GM19099 (cell line): ENCODE measurements around the gene LMOD1.

ENCODE experiments used
- POLR2A ChIP-seq: IDR thresholded peaks from 3 replicates; pipeline ENCODE4 v1.6.1; 2011; ENCODE audit warnings: low read depth; ENCODE audit not compliant: insufficient read length; ENCODE audit errors: extremely low read depth

Gene LMOD1

DNA sequence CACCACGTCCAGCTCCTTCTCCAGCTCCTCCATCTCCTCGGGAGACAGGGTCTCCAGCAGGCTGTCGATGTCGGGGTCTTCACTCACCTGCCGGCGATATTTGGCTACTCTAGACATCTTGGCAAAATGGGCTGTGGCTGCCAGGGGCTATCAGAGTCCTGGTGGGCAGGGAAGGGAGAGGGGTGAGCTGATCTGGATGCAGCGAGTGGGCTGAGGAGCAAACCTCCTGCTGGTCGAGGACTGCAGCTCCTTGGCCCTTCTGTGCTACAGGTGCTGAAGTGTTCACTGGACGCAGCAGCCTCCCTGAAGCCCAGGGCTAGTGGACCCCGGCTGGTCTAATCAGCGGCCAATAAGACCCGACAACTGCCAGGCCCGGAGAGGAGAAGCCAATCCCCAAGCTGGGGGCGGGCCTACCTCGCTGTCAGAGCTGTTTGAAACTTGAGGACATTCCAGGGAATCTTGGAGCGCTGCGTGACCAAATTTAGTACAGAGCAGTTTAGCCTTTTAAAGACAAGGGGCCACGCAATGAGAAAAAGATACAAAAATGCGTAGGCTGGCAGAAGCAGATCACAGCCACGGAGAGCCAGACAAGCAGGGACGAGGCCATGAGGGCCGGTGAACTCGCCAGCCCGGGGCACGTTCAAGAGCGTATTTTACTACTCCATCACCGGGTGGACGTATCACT is at the start of gene LMOD1:
Gene LMOD1, minus strand, starts transcription at position 325 of the 685 bp plus-strand sequence. Its CDS starts 208 bp downstream, at position 117.
- no peak for TF ChIP-seq POLR2A

GRCh38 chr1:201990427-201990826 is 44.1 kb upstream of the LMOD1 start:
- no peak for TF ChIP-seq POLR2A

- TF ChIP-seq POLR2A: no peak
Measured at GRCh38 chr1:201989354-201990128, 43.2 kb upstream of the LMOD1 start.

DNA sequence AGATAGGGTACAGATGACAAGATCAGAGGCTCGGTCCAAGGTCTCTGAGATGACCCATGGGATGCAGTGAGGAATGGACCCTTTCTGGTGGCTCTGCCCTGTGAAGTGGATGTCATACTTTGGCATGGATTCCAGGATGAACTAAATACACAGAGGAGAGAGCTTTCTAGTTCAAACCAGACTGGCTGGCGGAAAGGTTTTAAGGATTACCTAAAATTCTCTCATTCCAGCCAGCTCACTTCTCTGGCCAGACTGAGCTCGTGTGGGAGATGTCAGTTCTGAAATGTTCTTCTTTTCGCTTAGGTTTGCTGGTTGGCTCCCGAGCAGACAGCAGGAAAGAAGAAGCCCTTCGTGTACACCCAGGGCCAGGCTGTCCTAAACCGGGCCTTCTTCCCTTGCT is 42.3 kb upstream of the LMOD1 start:
- no peak for TF ChIP-seq POLR2A

DNA sequence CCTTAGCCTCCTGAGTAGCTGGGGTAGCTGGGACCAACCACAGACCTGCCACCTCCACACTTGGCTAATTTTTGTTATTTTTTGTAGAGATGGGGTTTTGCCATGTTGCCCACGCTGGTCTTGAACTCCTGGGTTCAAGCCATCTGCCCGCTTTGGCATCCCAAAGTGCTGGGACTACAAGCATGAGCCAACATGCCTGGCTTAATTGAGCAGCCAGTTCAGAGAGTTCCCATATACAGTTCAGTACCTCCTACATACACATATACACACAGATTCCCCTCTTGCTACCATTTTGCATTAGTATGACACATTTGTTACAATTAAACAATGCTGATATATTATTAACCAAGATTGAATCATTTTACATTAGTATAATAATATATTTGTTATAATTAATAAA is 39.0 kb upstream of the LMOD1 start:
- TF ChIP-seq POLR2A: no peak

DNA sequence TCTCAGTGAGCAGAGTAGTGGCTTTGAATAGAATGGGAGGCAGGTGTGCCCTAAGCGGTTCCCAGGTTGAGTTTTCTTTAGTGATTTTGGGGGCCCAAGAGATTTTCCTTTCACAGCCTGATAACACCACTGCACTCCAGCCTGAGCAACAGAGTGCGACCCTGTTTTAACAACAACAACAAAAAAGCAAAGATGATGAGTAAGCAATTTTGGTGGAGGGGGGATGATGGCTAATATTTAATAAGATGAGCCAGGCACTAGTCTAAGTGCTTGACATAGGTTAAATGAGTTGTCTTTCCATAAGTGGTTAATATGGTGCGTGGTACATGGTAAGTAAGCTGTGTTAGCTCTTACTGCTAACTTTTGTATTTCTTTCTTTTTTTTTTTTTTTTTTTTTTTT is 38.1 kb upstream of the LMOD1 start:
- TF ChIP-seq POLR2A: no peak

- TF ChIP-seq POLR2A: no peak
Measured at GRCh38 chr1:201983380-201983805, 37.0 kb upstream of the LMOD1 start.

- TF ChIP-seq POLR2A: peak; percentile 76
Measured at GRCh38 chr1:201982623-201983379, 36.5 kb upstream of the LMOD1 start, which contains the start of gene RNPEP. TSS of gene RNPEP (plus strand) at chr1:201982648. CDS start at chr1:201982667, 19 bp downstream.

- no peak for TF ChIP-seq POLR2A
Measured at GRCh38 chr1:201982082-201982622, 35.8 kb upstream of the LMOD1 start.

DNA sequence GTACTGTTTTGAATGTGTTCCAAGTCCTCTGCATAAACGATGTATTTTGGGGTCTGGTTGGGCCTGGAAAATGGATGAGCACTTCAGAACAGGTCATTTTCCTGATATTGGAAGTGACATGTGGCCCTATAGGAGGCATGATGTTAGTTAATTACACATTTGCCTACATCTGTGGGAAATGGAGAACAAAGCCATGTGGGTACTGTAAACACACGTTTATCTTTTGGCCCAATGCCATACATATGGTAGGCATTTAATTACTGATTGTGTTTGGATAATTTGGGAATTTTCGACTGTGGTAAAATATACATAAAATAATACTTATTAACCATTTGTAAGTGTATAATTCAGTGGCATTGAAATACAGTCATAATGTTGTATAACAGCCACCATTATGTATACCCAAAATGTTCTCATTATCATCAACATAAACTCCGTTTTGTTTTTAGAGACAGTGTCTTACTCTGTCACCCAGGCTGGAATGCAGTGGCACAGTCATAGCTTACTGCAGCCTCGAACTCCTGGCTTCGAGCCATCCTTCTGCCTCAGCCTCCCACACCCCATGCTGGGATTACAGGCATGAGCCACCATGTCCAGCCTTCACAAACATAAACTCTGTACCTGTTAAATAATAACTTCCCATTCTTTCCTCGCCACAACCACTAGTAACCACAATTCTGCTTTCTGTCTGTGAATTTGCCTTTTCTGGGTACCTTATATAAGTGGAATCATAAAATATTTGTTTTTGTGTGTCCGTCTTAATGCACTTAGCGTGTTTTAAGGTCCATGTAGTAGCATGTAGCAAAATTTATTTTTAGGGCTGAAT is 24.2 kb upstream of the LMOD1 start:
- TF ChIP-seq POLR2A: no peak

DNA sequence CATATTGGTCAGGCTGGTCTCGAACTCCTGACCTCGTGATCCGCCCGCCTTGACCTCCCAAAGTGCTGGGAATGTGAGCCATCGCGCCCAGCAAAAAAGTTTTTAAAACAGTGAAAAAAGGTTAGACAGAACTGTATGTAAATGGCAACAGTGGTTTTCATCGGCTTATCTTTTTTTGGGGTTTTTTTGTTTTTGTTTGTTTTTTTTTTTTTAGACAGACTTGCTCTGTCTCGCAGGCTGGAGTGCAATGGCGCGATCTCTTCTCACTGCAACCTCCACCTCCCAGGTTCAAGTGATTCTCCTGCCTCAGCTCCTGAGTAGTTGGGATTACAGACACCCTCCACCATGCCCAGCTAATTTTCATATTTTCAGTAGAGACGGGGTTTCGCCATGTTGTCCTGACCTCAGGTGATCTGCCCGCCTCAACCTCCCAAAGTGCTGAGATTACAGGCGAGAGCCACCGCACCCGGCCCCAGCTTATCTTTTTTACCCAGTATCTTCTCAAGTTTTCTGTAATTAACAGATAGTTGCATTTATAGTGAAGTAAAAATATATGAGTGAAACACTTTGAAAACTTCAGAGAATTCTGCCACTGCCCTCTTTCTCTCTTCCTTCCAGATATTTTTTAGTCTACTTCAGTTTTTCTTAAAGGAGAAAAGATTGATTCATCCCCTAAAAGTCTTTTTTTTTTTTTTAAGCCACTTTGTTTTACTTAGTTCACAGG is 22.0 kb upstream of the LMOD1 start:
- TF ChIP-seq POLR2A: no peak

DNA sequence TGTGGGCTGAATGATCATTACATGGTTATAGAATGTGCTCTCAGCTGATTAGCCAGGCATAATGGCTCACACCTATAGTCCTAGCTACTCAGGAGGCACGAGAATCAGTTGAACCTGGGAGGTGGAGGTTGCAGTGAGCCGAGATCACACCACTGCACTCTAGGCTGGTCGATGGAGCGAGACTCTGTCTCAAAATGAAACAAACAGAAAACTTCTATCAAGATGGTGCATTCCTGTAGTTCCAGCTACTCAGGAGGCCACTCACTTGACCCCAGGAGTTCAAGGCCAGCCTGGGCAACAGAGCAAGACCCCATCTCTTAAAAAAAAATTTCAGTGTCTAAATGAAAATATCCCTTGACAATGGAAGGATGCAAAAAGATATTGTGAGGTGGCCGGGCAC is 19.8 kb upstream of the LMOD1 start:
- no peak for TF ChIP-seq POLR2A

- no peak for TF ChIP-seq POLR2A
Measured at GRCh38 chr1:201964261-201964660, 17.9 kb upstream of the LMOD1 start.

DNA sequence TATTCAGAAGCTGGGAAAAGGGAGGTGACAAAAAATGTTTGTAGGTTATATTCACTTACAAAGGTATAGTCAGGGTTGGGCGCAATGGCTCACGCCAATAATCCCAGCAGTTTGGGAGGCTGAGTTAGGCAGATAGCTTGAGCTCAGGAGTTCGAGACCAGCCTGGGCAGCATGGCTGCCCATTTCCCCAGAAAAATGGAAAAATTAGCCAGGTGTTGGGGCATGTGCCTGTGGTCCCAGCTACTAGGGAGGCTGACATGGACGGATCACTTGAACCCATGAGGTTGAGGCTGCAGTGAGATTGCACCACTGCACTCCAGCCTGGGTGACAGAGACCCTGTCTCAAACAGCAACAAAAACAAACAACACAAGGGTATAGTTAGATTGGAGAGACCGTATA is 12.0 kb upstream of the LMOD1 start:
- TF ChIP-seq POLR2A: no peak

DNA sequence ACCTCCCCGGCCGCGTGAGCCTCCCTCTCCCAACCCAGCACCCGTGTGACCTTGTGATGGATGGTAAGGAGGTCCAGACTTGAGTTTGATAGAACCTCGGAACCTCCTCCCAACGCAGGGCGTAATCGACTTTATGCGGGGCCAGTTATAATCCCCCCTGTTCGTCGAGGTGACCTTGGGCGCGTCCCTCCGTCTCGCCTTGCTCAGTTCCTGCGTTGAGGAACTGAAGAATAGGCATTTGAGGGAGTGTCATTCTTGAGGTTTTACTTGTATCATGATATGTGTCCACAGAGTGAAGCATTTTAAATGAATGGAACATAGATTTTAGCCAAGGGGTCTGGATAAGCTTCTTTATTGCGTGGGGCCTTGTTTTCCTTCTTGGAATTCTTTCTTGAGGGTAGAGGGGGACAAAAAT is 9.4 kb upstream of the LMOD1 start:
- TF ChIP-seq POLR2A: no peak
